OCI-LY1 (cell line): Measurements from ENCODE around the gene PIP4K2C.

Source experiments
- EZH2 ChIP-seq: fragments of 200-600 bp; sonication (generic), shearing (Covaris generic); IDR thresholded peaks from 2 replicates; pipeline ENCODE4 v1.8.0; 2017; ENCODE audit warnings: borderline replicate concordance, mixed run types, mild to moderate bottlenecking, antibody characterized with exemption, low read length, moderate library complexity, mixed read lengths
- TF ChIP-seq, protein P1 (sequence below): fragments of 200-600 bp; sonication (generic), shearing (Covaris generic); IDR thresholded peaks from 2 replicates; pipeline ENCODE4 v1.5.1; 2017; ENCODE audit warnings: mild to moderate bottlenecking, antibody characterized with exemption, low read length, moderate library complexity, mixed read lengths

DNA sequence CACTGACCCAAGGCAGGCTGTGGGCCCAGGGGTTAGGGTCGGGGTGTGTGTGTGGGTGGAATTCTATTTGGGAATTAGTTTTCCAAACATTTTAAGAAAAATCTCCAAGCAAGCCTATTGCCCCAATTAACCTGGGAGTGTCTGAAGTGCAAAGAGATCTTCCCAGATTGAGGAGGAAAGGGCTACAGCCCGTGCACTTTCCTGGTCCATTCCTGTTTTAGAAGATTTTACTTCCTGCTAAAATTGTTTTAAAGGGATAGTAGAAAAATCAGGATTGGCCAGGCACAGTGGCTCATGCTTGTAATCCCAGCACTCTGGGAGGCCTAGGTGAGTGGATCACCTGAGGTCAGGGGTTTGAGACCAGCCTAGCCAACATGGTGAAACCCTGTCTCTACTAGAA is 49.3 kb upstream of the PIP4K2C start:
- TF ChIP-seq, protein P1, sequence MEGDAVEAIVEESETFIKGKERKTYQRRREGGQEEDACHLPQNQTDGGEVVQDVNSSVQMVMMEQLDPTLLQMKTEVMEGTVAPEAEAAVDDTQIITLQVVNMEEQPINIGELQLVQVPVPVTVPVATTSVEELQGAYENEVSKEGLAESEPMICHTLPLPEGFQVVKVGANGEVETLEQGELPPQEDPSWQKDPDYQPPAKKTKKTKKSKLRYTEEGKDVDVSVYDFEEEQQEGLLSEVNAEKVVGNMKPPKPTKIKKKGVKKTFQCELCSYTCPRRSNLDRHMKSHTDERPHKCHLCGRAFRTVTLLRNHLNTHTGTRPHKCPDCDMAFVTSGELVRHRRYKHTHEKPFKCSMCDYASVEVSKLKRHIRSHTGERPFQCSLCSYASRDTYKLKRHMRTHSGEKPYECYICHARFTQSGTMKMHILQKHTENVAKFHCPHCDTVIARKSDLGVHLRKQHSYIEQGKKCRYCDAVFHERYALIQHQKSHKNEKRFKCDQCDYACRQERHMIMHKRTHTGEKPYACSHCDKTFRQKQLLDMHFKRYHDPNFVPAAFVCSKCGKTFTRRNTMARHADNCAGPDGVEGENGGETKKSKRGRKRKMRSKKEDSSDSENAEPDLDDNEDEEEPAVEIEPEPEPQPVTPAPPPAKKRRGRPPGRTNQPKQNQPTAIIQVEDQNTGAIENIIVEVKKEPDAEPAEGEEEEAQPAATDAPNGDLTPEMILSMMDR: no peak
- no peak for TF ChIP-seq EZH2
